GM19035 (cell line): Measurements from ENCODE around the gene PTPRN2.
"Not testable (repeated sequence)": the region's sequence is repeated elsewhere in the genome, so short reads cannot be mapped to it uniquely, and the experiment has no call there.

Experiments
- ATAC-seq: cut with Tn5 transposase; IDR thresholded peaks from one replicate; pipeline ENCODE4 v1.9.1; 2021; ENCODE audit not compliant: unreplicated experiment

Gene PTPRN2

GRCh38 chr7:157674027-157674714 is 913.5 kb downstream of the PTPRN2 start:
- ATAC-seq = no peak

GRCh38 chr7:157673573-157673972 is 914.0 kb downstream of the PTPRN2 start:
- ATAC-seq = no peak

- no peak for ATAC-seq
Observed at GRCh38 chr7:157671358-157672255, 916.0 kb downstream of the PTPRN2 start.

- no peak for ATAC-seq
Observed at GRCh38 chr7:157670490-157671357, 916.9 kb downstream of the PTPRN2 start.

- no peak for ATAC-seq
Observed at GRCh38 chr7:157669768-157670351, 917.8 kb downstream of the PTPRN2 start.

GRCh38 chr7:157668884-157669767 is 918.5 kb downstream of the PTPRN2 start:
- ATAC-seq = no peak

- ATAC-seq = no peak
Observed at GRCh38 chr7:157668221-157668883, 919.3 kb downstream of the PTPRN2 start.

GRCh38 chr7:157667731-157668130 is 919.9 kb downstream of the PTPRN2 start:
- ATAC-seq = no peak

GRCh38 chr7:157667261-157667660 is 920.4 kb downstream of the PTPRN2 start:
- no peak for ATAC-seq

GRCh38 chr7:157666530-157667040 is 921.0 kb downstream of the PTPRN2 start:
- ATAC-seq = no peak

GRCh38 chr7:157665634-157665988 is 922.0 kb downstream of the PTPRN2 start:
- not testable (repeated sequence) for ATAC-seq

- no peak for ATAC-seq
Observed at GRCh38 chr7:157664871-157665633, 922.6 kb downstream of the PTPRN2 start.

- ATAC-seq = no peak
Observed at GRCh38 chr7:157664034-157664433, 923.6 kb downstream of the PTPRN2 start.

- no peak for ATAC-seq
Observed at GRCh38 chr7:157662981-157663716, 924.5 kb downstream of the PTPRN2 start.

GRCh38 chr7:157662110-157662791 is 925.4 kb downstream of the PTPRN2 start:
- no peak for ATAC-seq

- no peak for ATAC-seq
Observed at GRCh38 chr7:157661611-157661975, 926.0 kb downstream of the PTPRN2 start.

GRCh38 chr7:157660971-157661610 is 926.5 kb downstream of the PTPRN2 start:
- ATAC-seq = no peak
